Smooth muscle cell (in vitro differentiated cells): ENCODE results near the gene RGS8. TPM values are rescaled to one million over a fixed set of nuclear protein-coding genes. Genes with fewer than 3 reads are reported as not detected.

Experiments
- DNase-seq: peaks from one replicate; lab custom pipeline; 2025; ENCODE audit not compliant: unreplicated experiment; lab: John Stamatoyannopoulos, UW
- H2AFZ ChIP-seq: fragments of 200-600 bp; sonication (generic); 2 replicates; pipeline ENCODE4 v1.6.0; 2016; ENCODE audit warnings: antibody characterized with exemption, low read depth, mild to moderate bottlenecking
- H3F3A ChIP-seq: fragments of 200-600 bp; sonication (generic); 2 replicates; pipeline ENCODE4 v1.6.0; 2017; ENCODE audit warnings: antibody characterized with exemption, low read depth
- H3K27ac ChIP-seq: fragments of 200-600 bp; sonication (generic); 2 replicates; pipeline ENCODE4 v1.5.1; 2016; ENCODE audit warnings: low read depth, mild to moderate bottlenecking
- H3K27me3 ChIP-seq: fragments of 200-600 bp; sonication (generic); 2 replicates; pipeline ENCODE4 v1.6.1; 2016; ENCODE audit warnings: low read depth, mild to moderate bottlenecking
- H3K36me3 ChIP-seq: fragments of 200-600 bp; sonication (generic); 2 replicates; pipeline ENCODE4 v1.5.1; 2016; ENCODE audit warnings: low read depth
- H3K4me1 ChIP-seq: fragments of 200-600 bp; sonication (generic); 2 replicates; pipeline ENCODE4 v1.5.1; 2016; ENCODE audit warnings: low read depth
- H3K4me2 ChIP-seq: fragments of 200-600 bp; sonication (generic); 2 replicates; pipeline ENCODE4 v1.6.0; 2016; ENCODE audit warnings: mild to moderate bottlenecking
- H3K4me3 ChIP-seq: fragments of 200-600 bp; sonication (generic); 2 replicates; pipeline ENCODE4 v1.5.1; 2016; ENCODE audit warnings: mild to moderate bottlenecking
- H3K79me2 ChIP-seq: fragments of 200-600 bp; sonication (generic); 2 replicates; pipeline ENCODE4 v1.6.0; 2016; ENCODE audit warnings: low read depth, mild to moderate bottlenecking
- H3K9ac ChIP-seq: fragments of 200-600 bp; sonication (generic); 2 replicates; pipeline ENCODE4 v1.6.0; 2016; ENCODE audit warnings: low read depth
- H3K9me3 ChIP-seq: fragments of 200-600 bp; sonication (generic); replicated peaks from 2 replicates; pipeline ENCODE4 v1.5.1; 2016; ENCODE audit warnings: low read depth
- H4K20me1 ChIP-seq: fragments of 200-600 bp; sonication (generic); 2 replicates; pipeline ENCODE4 v1.6.0; 2016; ENCODE audit warnings: low read depth
- CTCF ChIP-seq: fragments of 200-600 bp; sonication (generic); IDR thresholded peaks from 2 replicates; pipeline ENCODE4 v1.5.1; 2017; ENCODE audit warnings: borderline replicate concordance, mild to moderate bottlenecking, antibody characterized with exemption; ENCODE audit not compliant: insufficient read depth, poor library complexity, severe bottlenecking
- WGBS: methylation state at CpG from one replicate; pipeline ENCODE4 v1.1.7; 2016; ENCODE audit warnings: low lambda C conversion rate; 5-methylcytosine and 5-hydroxymethylcytosine counted together
- polyA plus RNA-seq: library from polyadenylated mRNA; unstranded; fragments of >200 nt; fragmentation: Nextera tagmentation; extraction: Ambion mirVana; gene quantifications from 2 replicates; pipeline ENCODE4 v1.2.1, GENCODE V29; 2016
- total RNA-seq: library from RNA; depleted of rRNA; stranded (reverse); fragments of >200 nt; gene quantifications from 2 replicates; pipeline ENCODE4 v1.2.3, GENCODE V29; 2014

RGS8 gene
- total and polyA plus RNA-seq, 2 experiments from 2014 or later = not detected

- Histone ChIP-seq H3F3A (no peaks in the 10 kb centered on the region), H3K79me2 (no peaks in the 10 kb centered on the region), H3K27ac (no peak overlapping the region), H2AFZ (no peak overlapping the region), H3K27me3 (no peaks in the 10 kb centered on the region), H3K4me3 (no peak overlapping the region), H3K9me3 (no peaks in the 10 kb centered on the region), H3K9ac (no peak overlapping the region), H3K36me3 (no peaks in the 10 kb centered on the region), H3K4me1 (peaks cover 8% of the 10 kb centered on the region), H3K4me2 (no peak overlapping the region), H4K20me1 (no peaks in the 10 kb centered on the region)
- DNase-seq = no peak
- WGBS = 88% methylated on average over 5 of the region's 5 CpGs
- no peak for TF ChIP-seq CTCF
These were observed 46.6 kb downstream of the RGS8 start for GRCh38 chr1:182637769-182638168.

- no peak for DNase-seq
- Histone ChIP-seq H3K4me2 (no peak overlapping the region), H3K27ac (no peak overlapping the region), H3K27me3 (no peaks in the 10 kb centered on the region), H4K20me1 (no peaks in the 10 kb centered on the region), H3K4me1 (peaks cover 12% of the 10 kb centered on the region), H3K4me3 (no peak overlapping the region), H3K79me2 (no peaks in the 10 kb centered on the region), H2AFZ (no peak overlapping the region), H3K36me3 (no peaks in the 10 kb centered on the region), H3K9ac (no peak overlapping the region), H3F3A (no peaks in the 10 kb centered on the region), H3K9me3 (no peaks in the 10 kb centered on the region)
- no peak for TF ChIP-seq CTCF
- WGBS = 55% methylated on average over 2 of the region's 2 CpGs
These were observed 48.5 kb downstream of the RGS8 start for GRCh38 chr1:182635871-182636270.

Other genes starting within 250 kb of the RGS8 start
- gene RGSL1, start 234.4 kb downstream of the RGS8 start, total RNA-seq = not detected in 2 replicates
- gene RGSL1, start 234.4 kb downstream of the RGS8 start, polyA plus RNA-seq = not detected in 2 replicates
- 4.1 and 4.7 TPM in 2 replicates for gene RNASEL, start 95.3 kb downstream of the RGS8 start, total RNA-seq
- 2.2 and 4.5 TPM in 2 replicates for gene RNASEL, start 95.3 kb downstream of the RGS8 start, polyA plus RNA-seq
- gene RGS16, start 80.2 kb downstream of the RGS8 start, total RNA-seq = 2.9 and 3.0 TPM in 2 replicates
- gene RGS16, start 80.2 kb downstream of the RGS8 start, polyA plus RNA-seq = 6.9 and 9.9 TPM in 2 replicates
- 1.3 and 2.1 TPM in 2 replicates for gene NPL, start 105.2 kb upstream of the RGS8 start, total RNA-seq
- 1.4 and 2.3 TPM in 2 replicates for gene NPL, start 105.2 kb upstream of the RGS8 start, polyA plus RNA-seq
- gene DHX9, start 154.8 kb upstream of the RGS8 start, total RNA-seq = 99.2 and 138 TPM in 2 replicates
- 65.4 and 69.5 TPM in 2 replicates for gene DHX9, start 154.8 kb upstream of the RGS8 start, polyA plus RNA-seq